GM19025 (cell line): Measurements from ENCODE around the gene NPAS4.
"Not testable (repeated sequence)": the region's sequence is repeated elsewhere in the genome, so short reads cannot be mapped to it uniquely, and the experiment has no call there.

ENCODE experiments used
- ATAC-seq: cut with Tn5 transposase; IDR thresholded peaks from one replicate; pipeline ENCODE4 v1.9.1; 2021; ENCODE audit warnings: mild to moderate bottlenecking, low read depth, moderate library complexity; ENCODE audit not compliant: unreplicated experiment

NPAS4 gene

DNA sequence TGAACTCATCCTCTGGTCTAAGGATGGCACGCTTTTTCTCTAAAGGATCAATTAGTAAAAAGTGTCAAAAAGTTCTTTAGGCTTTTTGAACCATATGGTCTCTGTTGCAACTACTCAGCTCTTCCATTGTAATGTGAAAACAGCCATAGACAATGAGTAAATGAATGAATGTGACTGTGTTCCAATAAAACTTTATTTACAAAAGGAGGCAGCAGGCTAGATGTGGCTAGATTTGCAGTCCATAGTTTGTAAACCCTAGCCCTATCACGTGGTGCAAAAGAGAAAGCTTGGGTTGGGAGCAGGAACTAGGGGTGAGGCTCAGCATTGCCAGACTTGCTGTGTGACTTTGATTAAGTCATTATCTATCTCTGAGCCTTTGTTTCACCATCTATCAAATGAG is 5.4 kb upstream of the NPAS4 start:
- no peak for ATAC-seq

DNA sequence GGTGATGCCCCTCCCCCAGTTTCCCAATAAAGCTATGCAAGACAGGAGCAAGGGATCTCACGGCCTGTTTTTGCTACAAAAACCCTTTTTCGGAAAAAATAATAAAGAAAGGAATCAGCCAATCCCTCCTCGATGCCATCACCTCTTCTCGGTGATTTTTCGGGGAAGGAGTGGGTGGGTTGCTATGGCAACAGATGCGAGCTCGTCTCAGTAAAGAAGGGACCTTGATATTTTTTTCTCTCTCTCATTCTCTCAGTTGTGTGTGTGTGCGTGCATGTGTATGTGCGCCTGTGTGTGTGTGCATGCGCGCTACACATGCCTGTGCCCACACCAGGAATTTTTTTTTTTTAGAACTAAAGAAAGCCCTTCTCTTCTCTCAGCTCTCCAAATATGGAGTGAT is 3.8 kb upstream of the NPAS4 start:
- ATAC-seq = no peak

DNA sequence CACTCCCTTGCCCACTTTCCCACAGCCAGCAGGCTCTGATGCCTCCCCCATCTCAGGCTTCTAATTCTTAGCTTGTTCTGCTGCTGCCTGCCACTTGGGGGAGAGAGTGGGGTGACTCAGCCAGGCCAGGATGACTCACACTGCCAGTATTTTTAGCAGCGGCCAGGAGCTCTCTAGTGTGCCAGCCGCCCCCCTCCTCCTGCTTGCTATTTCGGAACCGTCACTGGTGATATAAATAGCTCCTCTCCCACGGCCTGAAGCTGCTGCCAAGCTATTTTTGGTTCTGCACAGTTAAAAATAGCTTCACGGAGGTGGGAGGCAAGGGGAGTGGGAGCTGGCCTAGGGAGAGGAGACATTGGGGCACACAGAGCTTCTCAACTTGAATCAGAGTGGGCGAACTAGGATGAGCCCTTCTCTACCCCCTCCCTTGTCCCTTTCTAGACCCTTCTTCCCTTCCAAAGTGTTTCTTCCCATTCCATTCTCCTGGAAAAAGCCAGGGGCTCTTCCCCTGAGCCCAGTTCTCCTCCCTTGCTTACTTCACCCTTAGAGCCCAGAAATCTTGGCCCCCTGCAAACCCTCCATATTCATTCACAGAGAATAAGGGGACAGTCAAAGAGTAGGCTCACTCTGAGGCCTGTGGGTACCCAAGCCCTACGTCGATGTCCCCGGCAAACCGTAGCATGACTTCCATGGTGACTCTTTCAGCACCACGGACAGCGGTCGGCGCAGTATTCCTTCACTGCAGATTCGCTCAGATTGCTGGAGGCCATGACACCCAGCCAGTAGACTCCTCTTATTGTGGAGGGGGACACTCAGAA is 2.5 kb upstream of the NPAS4 start:
- ATAC-seq = no peak

DNA sequence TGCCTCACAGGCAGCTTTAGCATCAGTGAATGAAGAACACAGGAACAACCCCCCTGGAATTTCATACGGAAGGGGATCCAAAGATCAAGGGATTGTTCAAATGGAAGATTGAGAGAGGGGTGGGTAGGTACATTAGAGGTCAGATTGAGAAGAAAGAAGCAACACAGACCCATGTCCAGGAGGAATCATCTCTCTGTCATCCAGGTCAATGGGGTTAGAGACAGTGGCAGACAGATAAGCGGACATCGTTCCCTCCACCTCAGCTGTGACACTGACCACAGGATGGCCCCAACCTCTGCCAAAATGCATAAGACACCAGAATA is 1.9 kb upstream of the NPAS4 start:
- ATAC-seq = no peak

DNA sequence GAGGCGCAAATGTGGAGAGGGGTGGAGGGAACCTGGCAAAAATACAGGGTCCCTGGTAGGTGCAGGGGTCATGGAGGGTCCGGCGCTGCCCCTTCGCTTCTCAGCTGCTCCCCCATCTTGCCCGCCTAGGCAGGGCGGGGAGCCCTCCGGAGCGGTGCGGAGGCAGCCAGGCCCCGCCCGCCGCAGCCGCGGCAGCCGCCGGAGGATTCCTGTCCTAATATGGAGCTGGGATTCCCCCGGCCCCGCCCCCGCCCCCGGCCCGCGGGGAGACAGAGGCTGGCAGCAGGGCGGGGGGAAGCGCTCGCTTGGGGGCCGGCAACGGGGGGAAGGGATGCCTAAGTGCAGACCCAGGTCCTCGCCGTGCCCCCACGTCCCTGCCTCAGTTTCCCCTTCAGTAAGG is 1.0 kb upstream of the NPAS4 start:
- ATAC-seq = no peak

DNA sequence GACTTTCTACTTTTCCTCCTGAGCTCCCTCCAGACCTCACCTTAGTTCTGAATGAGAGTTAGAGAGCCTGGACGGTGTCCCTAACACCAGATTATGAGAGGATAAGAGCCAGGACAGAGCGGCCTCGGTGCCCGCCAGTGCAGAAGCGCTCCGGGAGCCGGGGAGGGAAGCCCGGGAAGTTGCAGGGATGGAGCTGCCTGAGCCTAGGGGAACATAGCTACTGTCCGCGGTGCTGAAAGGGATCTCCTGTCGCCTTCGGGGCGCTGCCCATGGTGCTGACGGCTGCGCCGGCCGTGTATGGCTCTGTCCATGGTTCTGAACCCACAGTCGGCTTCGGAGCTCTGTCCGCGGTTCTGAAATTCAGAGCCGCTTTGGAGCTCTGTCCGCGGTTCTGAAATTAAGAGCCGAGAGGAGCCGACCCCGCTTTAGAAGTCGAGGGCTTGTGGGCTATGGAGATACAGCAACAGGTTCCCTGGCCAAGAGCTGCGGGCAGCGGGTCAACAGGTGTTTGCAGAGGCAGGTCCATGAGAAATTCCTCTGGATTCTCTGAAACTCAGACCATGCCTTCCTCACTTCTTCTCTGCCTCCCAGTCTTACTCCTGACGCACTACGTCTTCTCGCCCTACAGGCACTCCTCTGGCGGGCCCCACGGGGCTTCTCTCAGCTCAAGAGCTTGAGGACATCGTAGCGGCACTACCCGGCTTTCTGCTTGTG is 814 bp downstream of the NPAS4 start:
- ATAC-seq = no peak

DNA sequence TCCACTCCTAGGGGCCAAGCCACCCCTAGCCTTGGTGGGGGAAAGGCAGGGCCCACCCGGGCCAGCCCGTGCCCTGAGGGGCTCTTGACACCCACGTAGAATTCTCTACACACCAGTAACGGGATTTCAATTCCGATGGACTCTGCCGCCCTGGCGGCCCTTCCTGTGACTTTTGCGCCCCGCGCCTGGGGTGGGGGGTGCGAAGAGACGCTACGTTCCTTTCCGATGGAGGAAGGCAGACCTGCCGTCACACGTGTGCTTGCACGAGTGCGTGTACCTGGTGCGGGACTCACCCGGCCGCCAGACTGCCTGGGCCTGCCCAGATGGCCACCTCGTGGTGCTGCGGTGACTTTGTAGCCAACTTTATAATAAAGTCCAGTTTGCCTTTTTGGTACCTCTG is 5.5 kb downstream of the NPAS4 start:
- ATAC-seq = no peak

DNA sequence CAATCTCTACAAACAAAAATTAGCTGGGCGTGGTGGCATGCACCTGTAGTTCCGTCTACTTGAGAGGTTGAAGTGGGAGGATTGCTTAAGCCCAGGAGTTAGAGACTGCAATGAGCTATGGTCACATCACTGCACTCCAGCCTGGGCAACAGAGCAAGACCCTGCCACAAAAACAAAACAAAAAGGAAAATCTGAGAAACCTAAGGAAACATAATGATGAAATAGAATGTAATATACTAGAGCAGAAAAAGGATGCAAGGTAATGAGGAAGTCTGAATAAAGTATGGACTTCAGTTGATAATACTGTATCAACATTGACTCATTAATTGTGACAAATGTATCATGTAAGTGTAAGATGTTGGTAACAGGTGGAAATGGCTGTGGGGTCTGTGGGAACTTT is 8.1 kb downstream of the NPAS4 start:
- ATAC-seq = no peak

DNA sequence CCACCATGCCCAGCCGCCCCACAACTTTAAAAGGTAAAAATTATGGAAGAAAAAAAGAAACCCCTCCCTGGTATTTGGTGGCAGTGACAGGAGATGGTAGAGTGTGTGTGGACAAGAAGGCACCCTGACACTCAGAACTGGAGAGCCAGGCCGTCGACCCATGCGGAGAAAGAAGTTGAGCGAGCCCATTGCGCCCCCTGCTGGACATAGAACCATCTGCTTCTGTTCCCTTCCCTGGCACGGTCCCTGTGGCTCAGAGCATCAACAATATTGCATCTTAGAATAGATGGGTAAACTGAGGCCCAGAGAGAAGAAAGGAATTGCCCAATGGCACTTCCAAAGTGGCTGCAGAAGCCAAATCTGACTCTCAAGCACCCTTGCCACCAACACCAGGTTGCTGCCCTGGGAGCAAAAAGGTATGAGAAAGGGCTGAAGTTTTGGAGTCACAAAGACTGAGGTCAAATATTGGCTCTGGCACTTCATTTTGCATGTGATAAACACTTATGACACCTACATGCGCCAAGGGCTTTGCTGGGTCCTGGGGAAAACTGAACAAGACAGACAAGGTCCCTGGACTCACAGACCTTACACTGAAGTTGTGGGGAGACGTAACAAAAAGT is 9.3 kb downstream of the NPAS4 start:
- no peak for ATAC-seq

DNA sequence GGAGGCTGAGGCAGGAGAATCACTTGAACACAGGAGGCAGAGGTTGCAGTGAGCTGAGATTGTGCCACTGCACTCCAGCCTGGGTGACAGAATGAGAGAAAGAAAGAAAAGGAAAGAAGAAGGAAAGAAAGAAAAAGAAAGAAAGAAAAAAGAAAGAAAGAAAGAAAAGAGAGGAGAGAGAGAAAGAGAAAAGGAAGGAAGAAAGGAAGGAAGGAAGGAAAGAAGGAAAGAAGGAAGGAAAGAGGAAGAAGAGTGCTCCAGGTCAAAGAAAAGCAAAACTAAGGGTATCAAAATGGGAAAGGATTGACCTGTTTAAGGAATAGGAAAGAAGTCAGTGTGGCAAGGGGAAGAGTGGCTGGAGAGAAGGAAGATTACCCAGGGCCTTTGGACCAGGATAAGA is 10.5 kb downstream of the NPAS4 start:
- ATAC-seq = not testable (repeated sequence)

DNA sequence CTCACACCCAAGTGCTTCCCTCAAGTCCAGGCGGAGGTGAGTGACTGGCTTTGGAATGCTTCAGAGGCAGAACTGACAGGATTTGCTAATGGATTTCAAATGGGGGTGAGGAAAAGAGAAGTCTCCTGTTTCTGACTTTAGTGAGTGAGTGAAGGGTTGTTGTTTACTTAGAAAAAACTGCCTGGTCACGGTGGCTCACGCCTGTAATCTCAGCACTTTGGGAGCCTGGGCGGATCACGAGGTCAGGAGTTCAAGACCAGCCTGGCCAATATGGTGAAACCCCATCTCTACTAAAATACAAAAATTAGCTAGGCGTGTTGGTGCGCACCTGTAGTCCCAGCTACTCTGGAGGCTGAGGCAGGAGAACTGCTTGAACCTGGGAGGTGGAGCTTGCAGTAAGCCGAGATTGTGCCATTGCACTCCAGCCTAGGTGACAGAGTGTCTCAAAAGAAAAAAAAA is 11.1 kb downstream of the NPAS4 start:
- not testable (repeated sequence) for ATAC-seq

DNA sequence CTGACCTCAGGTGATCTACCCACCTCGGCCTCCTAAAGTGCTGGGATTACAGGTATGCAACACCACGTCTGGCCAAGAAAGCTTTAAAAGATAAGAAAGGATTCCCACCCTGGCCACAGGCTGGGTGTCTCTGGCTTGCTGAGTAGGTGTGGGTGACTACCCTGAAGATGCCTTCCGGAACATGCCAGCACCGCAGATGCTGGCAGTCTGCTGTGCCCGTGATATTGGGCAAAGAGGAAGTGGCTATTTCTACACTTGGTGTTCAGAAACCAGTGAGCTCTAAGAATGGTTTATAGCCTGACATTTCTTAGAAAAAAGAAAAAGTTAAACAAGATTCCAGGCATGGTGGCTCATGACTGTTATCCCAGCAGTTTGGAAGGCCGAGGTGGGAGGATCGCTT is 11.8 kb downstream of the NPAS4 start:
- no peak for ATAC-seq

DNA sequence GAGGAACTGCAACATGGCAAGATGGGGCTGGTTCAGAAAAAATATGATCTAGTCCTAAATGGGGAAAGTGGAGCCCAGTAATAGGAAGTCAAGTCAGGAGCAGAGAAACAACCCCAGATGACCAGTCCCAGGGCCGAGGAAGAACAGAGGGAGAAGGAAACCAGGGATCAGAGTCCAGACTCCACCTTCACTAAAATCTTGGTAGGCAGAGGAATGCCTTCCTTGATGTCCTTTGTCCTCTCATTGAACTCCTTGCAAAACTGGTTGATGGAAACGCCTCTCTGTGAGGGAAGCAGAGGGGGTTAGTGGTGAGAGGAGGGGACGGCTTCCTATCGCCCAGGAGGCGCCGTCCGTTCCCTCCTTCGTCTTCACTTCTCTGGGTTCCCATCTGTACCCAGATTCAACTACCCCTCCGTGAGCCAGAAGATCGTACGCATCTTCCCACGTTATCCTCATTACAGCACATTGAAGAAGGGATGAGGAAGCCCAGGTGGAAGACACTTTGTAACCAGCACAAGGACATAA is 17.2 kb downstream of the NPAS4 start:
- ATAC-seq = no peak

DNA sequence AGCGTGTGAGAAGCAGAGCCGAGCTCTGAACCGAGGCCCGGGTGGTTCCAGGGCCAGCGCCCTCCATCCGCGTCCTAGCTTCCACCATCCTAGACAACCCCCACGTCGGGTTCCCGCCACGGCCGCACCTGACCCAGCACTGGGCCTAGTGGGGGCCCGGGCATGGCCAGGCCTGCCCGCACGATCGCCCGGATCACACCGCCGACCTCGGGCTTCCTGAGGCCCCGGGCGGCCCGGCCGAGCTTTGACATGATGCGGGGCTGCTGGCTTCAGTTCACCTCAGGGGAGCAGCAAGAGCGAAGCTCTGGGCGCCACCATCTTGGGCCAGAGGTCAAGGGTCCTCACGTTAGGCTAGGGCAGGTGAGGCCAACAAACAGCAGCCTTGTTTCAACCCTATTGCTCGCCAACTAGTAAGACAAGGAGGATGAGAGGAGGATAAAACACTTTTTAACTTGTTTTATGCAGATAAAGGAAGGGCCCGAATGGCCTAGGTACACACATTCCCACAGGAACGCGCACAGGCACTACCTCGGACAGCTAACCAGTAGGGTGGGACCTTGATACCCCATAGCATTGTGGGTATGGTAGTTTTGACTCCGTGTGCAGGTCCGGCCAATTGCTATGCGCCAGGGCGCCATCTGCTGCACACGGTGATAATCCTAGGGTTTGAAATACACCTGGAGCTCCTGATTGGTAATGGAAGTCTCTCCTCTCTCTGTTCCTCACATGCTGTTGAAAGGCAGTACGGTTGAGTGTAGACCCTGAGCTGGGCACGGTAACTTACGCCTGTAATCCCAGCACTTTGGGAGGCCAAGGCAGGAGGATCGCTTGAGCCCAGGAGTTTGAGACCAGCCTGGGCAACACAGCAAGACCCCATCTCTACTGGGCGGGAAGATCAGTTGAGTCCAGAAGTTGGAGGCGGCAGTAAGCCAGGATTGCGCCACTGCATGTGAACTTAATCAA is 17.9 kb downstream of the NPAS4 start, which contains the start of gene MRPL11:
Gene MRPL11 (minus strand): TSS at position 345 of the 963 bp plus-strand sequence. CDS start 94 bp downstream, at position 251.
- ATAC-seq = peak; percentile 93

DNA sequence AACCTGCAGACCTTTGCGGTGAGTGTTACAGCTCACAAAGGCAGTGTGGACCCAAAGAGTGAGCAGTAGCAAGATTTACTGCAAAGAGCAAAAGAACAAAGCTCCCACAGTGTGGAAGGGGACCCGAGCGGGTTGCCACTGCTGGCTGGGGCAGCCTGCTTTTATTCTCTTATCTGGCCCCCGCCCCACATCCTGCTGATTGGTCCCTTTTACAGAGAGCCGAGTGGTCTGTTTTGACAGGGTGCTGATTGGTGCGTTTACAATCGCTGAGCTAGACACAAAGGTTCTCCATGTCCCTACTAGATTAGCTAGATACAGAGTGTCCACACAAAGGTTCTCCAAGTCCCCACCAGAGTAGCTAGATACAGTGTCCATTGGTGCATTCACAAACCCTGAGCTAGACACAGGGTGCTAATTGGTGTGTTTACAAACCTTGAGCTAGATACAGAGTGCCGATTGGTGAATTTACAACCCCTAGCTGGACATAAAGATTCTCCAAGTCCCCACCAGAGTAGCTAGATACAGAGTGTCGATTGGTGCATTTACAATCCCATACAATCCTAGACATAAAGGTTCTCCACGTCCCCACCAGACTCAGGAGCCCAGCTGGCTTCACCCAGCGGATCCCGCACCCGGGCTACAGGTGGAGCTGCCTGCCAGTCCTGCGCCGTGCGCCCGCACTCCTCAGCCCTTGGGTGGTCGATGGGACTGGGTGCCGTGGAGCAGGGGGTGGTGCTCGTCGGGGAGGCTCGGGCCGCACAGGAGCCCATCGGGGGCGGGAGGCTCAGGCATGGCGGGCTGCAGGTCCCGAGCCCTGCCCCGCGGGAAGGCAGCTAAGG is 19.5 kb downstream of the NPAS4 start:
- ATAC-seq = not testable (repeated sequence)

DNA sequence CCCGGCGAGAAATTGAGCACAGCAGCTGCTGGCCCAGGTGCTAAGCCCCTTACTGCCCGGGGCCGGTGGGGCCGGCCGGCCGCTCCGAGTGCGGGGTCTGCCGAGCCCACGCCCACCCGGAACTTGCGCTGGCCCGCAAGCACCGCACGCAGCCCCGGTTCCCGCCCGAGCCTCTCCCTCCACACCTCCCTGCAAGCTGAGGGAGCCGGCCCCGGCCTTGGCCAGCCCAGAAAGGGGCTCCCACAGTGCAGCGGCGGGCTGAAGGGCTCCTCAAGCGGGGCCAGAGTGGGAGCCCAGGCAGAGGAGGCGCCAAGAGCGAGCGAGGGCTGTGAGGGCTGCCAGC is 20.1 kb downstream of the NPAS4 start:
- ATAC-seq = not testable (repeated sequence)

DNA sequence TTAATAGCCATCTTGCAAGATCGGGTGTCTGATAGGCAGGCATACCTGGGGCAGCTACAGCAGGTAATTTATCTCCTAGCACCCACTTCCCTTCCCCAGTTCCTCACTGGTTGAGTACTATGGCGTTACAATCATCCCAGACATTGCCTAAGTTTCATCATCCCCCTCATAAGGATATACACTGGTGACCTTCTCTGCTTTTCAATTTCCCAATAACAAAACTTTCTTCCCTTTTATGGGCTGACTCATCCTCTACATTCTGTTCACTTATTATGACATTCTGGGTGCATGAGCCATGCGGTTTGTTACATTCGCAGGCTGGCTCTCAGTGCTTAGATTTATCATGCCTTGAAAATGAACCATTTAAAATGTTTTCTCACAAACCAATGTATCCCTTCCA is 22.8 kb downstream of the NPAS4 start:
- no peak for ATAC-seq

DNA sequence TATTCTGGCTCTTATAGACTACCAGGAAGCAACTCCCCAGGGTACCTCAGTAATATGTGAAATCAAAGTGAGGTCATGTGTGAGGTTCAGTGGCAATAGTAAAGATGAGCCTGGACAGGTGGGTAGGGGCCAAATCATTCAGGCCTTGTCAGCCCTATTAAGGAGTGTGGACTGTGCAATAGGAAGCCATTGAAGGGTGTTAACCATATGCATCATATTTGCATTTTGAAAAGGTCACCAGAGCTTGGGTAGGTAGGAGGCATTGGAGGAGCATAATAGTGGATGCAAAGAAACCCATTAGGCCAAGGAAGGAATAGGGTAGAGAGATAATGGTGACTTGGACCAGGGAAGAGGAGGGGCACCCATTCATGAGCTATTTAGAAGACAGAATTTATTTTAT is 26.2 kb downstream of the NPAS4 start:
- ATAC-seq = no peak

DNA sequence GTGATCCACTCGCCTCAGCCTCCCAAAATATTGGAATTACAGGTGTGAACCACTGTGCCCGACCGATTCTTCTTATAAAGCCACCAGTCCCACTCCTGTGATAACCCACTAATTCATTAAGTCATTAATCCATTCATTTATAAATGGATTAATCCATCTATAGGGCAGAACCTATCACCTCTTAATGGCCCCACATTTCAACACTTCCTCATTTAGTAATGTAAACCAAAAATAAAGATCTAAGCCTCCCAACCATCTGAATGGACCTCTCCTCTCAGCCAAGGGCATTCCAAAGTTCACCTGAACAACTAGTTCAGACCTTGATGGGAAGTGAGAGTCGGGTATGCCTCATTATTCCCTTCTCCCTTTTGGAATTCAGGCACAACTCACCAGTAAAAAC is 27.7 kb downstream of the NPAS4 start:
- ATAC-seq = no peak
